Muscle layer of duodenum (tissue), 2 donors: Measurements from ENCODE around the gene FMR1.

Experiments
- H3K27ac ChIP-seq: one replicate; pipeline ENCODE4 v1.7.0; 2013; ENCODE audit warnings: mild to moderate bottlenecking, low read length
- H3K27me3 ChIP-seq: one replicate; pipeline ENCODE4 v1.7.0; 2013; ENCODE audit warnings: low read depth, mild to moderate bottlenecking, control low read depth, low read length
- H3K36me3 ChIP-seq, 2 donors: one replicate each; pipeline ENCODE4 v1.7.0; 2013; ENCODE audit warnings: low read length in 2 of 2, control low read depth in 1 of 2, mild to moderate bottlenecking in 1 of 2; ENCODE audit not compliant: insufficient read depth in 2 of 2, control insufficient read depth in 1 of 2
- H3K4me1 ChIP-seq, 2 donors: one replicate each; pipeline ENCODE4 v1.7.0; 2013; ENCODE audit warnings: low read length in 2 of 2, mild to moderate bottlenecking in 2 of 2, control low read depth in 1 of 2, moderate library complexity in 1 of 2; ENCODE audit not compliant: insufficient read depth in 2 of 2, control insufficient read depth in 1 of 2
- H3K4me3 ChIP-seq, 2 donors: one replicate each; pipeline ENCODE4 v1.7.0; 2013; ENCODE audit warnings: low read length in 2 of 2, low read depth in 1 of 2, mild to moderate bottlenecking in 1 of 2
- H3K9me3 ChIP-seq, 2 donors: one replicate each; pipeline ENCODE4 v1.7.0; 2013; ENCODE audit warnings: low read length in 2 of 2, control low read depth in 1 of 2, mild to moderate bottlenecking in 1 of 2; ENCODE audit not compliant: control insufficient read depth in 1 of 2
- donor health status: healthy.

The FMR1 gene

GRCh38 chrX:147899379-147900114, 12.2 kb upstream of the FMR1 start:
- Histone ChIP-seq H3K36me3 (no peaks in the 10 kb centered on the region), H3K27ac (no peak overlapping the region), H3K4me1 (no peaks in the 10 kb centered on the region), H3K4me3 (no peak overlapping the region), H3K27me3 (no peaks in the 10 kb centered on the region), H3K9me3 (no peaks in the 10 kb centered on the region)

DNA sequence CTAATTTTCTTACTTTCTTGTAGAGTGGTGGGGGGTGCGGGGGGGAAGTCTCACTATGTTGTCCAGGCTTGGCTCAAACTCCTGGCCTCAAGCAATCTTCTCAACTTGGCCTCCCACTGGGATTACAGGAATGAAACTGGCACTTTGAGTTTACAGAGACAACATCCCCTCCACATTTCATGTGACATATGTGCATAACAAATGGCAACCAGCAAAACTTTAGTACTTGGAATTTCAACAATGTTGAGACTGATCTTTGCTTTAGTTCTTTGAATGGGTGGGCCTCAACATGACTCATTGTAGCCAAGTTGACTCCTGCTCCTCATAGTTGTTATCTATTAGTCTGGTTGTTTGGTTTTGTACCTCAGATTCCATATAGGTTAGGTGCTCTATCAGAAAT, 11.4 kb upstream of the FMR1 start:
- Histone ChIP-seq H3K4me3 (no peak overlapping the region), H3K4me1 (no peaks in the 10 kb centered on the region), H3K9me3 (no peaks in the 10 kb centered on the region), H3K27ac (no peak overlapping the region), H3K36me3 (no peaks in the 10 kb centered on the region), H3K27me3 (no peaks in the 10 kb centered on the region)

- H3K9me3 ChIP-seq: no peaks in the 10 kb centered on the region
- no peaks in the 10 kb centered on the region for H3K27me3 ChIP-seq
- no peak overlapping the region for H3K4me3 ChIP-seq
- no peak overlapping the region for H3K27ac ChIP-seq
- H3K36me3 ChIP-seq: no peaks in the 10 kb centered on the region
- no peaks in the 10 kb centered on the region for H3K4me1 ChIP-seq
Measured at GRCh38 chrX:147901461-147902126, 10.1 kb upstream of the FMR1 start.

- H3K27me3 ChIP-seq: no peaks in the 10 kb centered on the region
- no peaks in the 10 kb centered on the region for H3K36me3 ChIP-seq
- H3K4me3 ChIP-seq: no peak overlapping the region
- no peak overlapping the region for H3K27ac ChIP-seq
- no peaks in the 10 kb centered on the region for H3K9me3 ChIP-seq
- H3K4me1 ChIP-seq: no peaks in the 10 kb centered on the region
Measured at GRCh38 chrX:147902270-147902669, 9.4 kb upstream of the FMR1 start.

DNA sequence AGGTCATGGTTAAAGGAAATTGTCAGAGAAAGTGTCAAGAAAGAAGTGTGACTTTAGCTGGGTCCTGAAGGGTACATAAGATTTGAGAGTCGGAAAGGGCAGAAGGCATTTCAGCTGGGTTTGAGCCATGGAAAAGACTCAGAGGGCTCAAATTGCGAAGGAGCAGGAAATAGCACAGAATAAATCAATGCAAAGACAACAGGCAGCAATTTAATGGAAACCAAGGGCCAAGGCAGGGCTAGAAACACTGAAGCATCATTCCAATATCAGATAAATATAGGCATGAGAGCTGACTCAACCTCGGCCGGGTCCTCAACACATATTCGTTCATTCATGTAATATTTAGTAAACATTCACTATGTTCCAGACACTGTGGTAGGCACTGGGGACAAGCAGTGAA, 3.6 kb upstream of the FMR1 start:
- H3K27me3 ChIP-seq: no peaks in the 10 kb centered on the region
- no peak overlapping the region for H3K4me3 ChIP-seq
- H3K9me3 ChIP-seq: no peaks in the 10 kb centered on the region
- H3K4me1 ChIP-seq: peaks cover 0 to under 1% of the 10 kb centered on the region in 2 donors
- H3K27ac ChIP-seq: no peak overlapping the region
- no peaks in the 10 kb centered on the region for H3K36me3 ChIP-seq

DNA sequence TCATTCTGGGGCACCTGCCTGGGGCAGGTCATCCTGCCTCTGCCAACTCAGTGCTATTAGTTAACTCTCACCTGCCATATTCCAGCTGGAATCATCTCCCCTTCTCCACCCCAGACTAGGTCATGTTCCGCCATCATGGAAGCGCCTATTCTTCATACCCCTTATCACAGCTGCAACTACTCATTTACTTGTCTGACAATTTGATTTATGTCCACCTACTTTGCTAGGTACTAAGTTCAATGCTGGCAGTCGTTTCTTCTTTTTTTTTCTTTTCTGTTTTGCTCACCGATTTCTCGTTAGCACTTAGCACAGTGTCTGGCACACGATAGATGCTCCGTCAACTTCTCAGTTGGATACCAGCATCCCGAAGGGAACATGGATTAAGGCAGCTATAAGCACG, 1.1 kb upstream of the FMR1 start:
- H3K27me3 ChIP-seq: no peaks in the 10 kb centered on the region
- peak overlapping the region in 1 of 2 donors; percentile 62 for H3K4me3 ChIP-seq
- no peaks in the 10 kb centered on the region for H3K9me3 ChIP-seq
- H3K27ac ChIP-seq: peak overlapping the region; percentile 49
- peaks cover 3 to 4% of the 10 kb centered on the region in 2 donors for H3K4me1 ChIP-seq
- H3K36me3 ChIP-seq: no peaks in the 10 kb centered on the region

- Histone ChIP-seq H3K27me3 (no peaks in the 10 kb centered on the region), H3K4me3 (peak overlapping the region; percentile 71 to 74), H3K9me3 (no peaks in the 10 kb centered on the region), H3K36me3 (no peaks in the 10 kb centered on the region), H3K27ac (peak overlapping the region; percentile 75), H3K4me1 (peaks cover 3 to 4% of the 10 kb centered on the region in 2 donors)
Measured at GRCh38 chrX:147912093-147912801, 528 bp downstream of the FMR1 start.

DNA sequence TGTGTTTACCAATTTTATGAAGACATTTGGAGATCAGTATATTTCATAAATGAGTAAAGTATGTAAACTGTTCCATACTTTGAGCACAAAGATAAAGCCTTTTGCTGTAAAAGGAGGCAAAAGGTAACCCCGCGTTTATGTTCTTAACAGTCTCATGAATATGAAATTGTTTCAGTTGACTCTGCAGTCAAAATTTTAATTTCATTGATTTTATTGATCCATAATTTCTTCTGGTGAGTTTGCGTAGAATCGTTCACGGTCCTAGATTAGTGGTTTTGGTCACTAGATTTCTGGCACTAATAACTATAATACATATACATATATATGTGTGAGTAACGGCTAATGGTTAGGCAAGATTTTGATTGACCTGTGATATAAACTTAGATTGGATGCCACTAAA, 1.9 kb downstream of the FMR1 start:
- H3K4me3 ChIP-seq: peak overlapping the region; percentile 71 to 74
- peaks cover 3 to 4% of the 10 kb centered on the region in 2 donors for H3K4me1 ChIP-seq
- no peaks in the 10 kb centered on the region for H3K36me3 ChIP-seq
- H3K27ac ChIP-seq: peak overlapping the region; percentile 75
- H3K9me3 ChIP-seq: no peaks in the 10 kb centered on the region
- H3K27me3 ChIP-seq: no peaks in the 10 kb centered on the region

DNA sequence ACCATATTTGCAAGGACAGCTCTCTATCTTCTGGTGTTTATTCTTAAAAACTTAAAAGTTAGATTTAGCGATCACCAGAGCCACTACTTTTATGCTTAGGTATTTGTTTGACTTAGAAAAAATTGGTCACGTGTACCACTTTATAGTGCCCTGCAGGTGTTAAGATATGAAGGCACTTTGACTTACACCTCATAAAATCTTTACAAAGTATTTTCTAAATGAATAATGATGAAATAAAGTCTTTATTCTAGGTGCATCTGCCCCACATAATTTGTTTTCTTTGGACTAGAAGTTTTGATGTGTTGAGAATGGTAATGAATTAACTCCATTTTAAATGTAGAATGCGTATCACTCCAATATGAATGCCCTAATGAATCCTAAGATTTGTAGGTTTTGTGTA, 2.9 kb downstream of the FMR1 start:
- peaks cover 4 to 6% of the 10 kb centered on the region in 2 donors for H3K4me1 ChIP-seq
- no peaks in the 10 kb centered on the region for H3K9me3 ChIP-seq
- no peak overlapping the region for H3K27ac ChIP-seq
- no peak overlapping the region for H3K4me3 ChIP-seq
- no peaks in the 10 kb centered on the region for H3K27me3 ChIP-seq
- no peaks in the 10 kb centered on the region for H3K36me3 ChIP-seq

DNA sequence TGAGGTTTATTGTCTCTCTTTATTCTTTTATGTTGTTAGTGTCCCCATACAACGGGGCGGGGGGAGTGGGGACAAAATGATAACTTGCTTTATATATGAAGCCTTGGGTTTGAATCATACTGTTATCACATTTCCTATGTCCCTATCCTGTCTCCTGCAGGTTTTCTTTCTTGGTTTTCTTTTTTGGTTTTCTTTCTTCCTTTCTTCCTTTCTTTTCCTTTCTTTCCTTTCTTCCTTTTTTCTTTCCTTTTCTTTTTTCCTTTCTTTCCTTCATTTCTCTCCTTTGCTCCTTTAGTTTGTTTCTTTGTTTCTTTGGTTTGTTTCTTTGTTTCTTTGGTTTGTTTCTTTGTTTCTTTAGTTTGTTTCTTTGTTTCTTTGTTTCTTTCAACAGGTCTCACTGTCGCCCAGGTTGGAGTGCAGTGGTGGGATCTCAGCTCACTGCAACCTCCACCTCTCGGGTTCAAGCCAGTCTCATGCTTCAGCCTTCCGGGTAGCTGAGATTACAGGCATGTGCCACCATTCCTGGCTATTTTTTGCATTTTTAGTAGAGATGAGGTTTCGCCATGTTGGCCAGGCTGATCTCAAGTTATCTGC, 4.8 kb downstream of the FMR1 start:
- Histone ChIP-seq H3K27me3 (no peaks in the 10 kb centered on the region), H3K27ac (no peak overlapping the region), H3K4me1 (peaks cover 4 to 6% of the 10 kb centered on the region in 2 donors), H3K36me3 (no peaks in the 10 kb centered on the region), H3K4me3 (no peak overlapping the region), H3K9me3 (no peaks in the 10 kb centered on the region)
